H1 (cell line): ENCODE results near the gene FICD. TPM values are rescaled to one million over a fixed set of nuclear protein-coding genes. Genes with fewer than 3 reads are reported as not detected.

Source experiments
- CTCF ChIA-PET: fragments of 300-600 bp; sonication (Branson Sonifier 250); formaldehyde crosslinking; loops from one replicate; lab custom pipeline; 2021; ENCODE audit not compliant: partially characterized antibody; lab: Charles Lee
- POLR2A ChIA-PET: fragments of 300-600 bp; sonication (Branson Sonifier 250); formaldehyde crosslinking; loops from one replicate; lab custom pipeline; 2021; ENCODE audit warnings: inconsistent platforms; ENCODE audit not compliant: partially characterized antibody; lab: Charles Lee
- DNase-seq, 2 experiments: peaks; one replicate each; pipeline versions ENCODE4 v3.0.0 to v3.0.0-alpha.2; 2010 to 2022; ENCODE audit warnings: low spot score in 2 of 2, low read depth in 1 of 2, mixed read lengths in 1 of 2
- FAIRE-seq: peaks from 2 replicates; lab custom pipeline; 2011; peaks lifted over from hg19 to GRCh38; lab: Jason Lieb, UNC
- H2AFZ ChIP-seq: 2 replicates; pipeline ENCODE4 v1.8.1; 2012; ENCODE audit warnings: low read length, inconsistent platforms
- H2AK5ac ChIP-seq: 2 replicates; pipeline ENCODE4 v1.6.1; 2013; ENCODE audit warnings: low read depth, low read length
- H2BK120ac ChIP-seq: replicated peaks from 2 replicates; pipeline ENCODE3; 2013; ENCODE audit warnings: low read depth, low read length, inconsistent platforms
- H2BK12ac ChIP-seq: 2 replicates; pipeline ENCODE4 v1.6.1; 2013; ENCODE audit warnings: low read depth, low read length
- H2BK15ac ChIP-seq: 2 replicates; pipeline ENCODE4 v1.6.1; 2013; ENCODE audit warnings: low read length
- H2BK20ac ChIP-seq: 2 replicates; pipeline ENCODE4 v1.6.1; 2013; ENCODE audit warnings: low read length
- H2BK5ac ChIP-seq: 2 replicates; pipeline ENCODE4 v1.6.1; 2013; ENCODE audit warnings: low read depth, low read length
- H3K14ac ChIP-seq: 2 replicates; pipeline ENCODE4 v1.6.1; 2013; ENCODE audit warnings: inconsistent platforms; ENCODE audit not compliant: insufficient read length
- H3K18ac ChIP-seq: 2 replicates; pipeline ENCODE4 v1.6.1; 2013; ENCODE audit warnings: low read length; ENCODE audit errors: extremely low read depth
- H3K23ac ChIP-seq: 2 replicates; pipeline ENCODE4 v1.6.1; 2013; ENCODE audit warnings: inconsistent platforms; ENCODE audit not compliant: insufficient read length
- H3K23me2 ChIP-seq: 2 replicates; pipeline ENCODE4 v1.6.1; 2013; ENCODE audit warnings: low read depth, low read length
- H3K27ac ChIP-seq: 2 replicates; pipeline ENCODE4 v1.6.1; 2011; ENCODE audit warnings: low read depth, low read length, inconsistent platforms
- H3K27me3 ChIP-seq, 4 experiments: replicated peaks in 1 of 4; 1 replicate in 1 of 4; 2 replicates in 3 of 4; pipeline versions ENCODE4 v1.6.1 to v1.8.1; 2011 to 2013; ENCODE audit warnings: low read length in 3 of 4, mild to moderate bottlenecking in 3 of 4, inconsistent platforms in 2 of 4, mixed read lengths in 2 of 4, moderate library complexity in 1 of 4; ENCODE audit not compliant: control insufficient read depth in 3 of 4, insufficient read depth in 3 of 4; ENCODE audit errors: extremely low read depth in 1 of 4
- H3K36me3 ChIP-seq, 4 experiments: 2 replicates each; pipeline versions ENCODE4 v1.6.1 to v1.8.1; 2011 to 2013; ENCODE audit warnings: mild to moderate bottlenecking in 4 of 4, low read length in 3 of 4, moderate library complexity in 2 of 4, control low read depth in 1 of 4, inconsistent platforms in 1 of 4; ENCODE audit not compliant: insufficient read depth in 4 of 4, control insufficient read depth in 2 of 4
- H3K4ac ChIP-seq: replicated peaks from 2 replicates; pipeline ENCODE3; 2013; ENCODE audit warnings: low read length, low read depth, mixed read lengths, inconsistent platforms; ENCODE audit not compliant: insufficient read length
- H3K4me1 ChIP-seq, 4 experiments: replicated peaks in 1 of 4; 1 replicate in 1 of 4; 2 replicates in 3 of 4; pipeline versions ENCODE4 v1.6.1 to v1.8.1; 2011 to 2013; ENCODE audit warnings: low read length in 3 of 4, inconsistent platforms in 2 of 4, mixed read lengths in 1 of 4; ENCODE audit not compliant: insufficient read depth in 4 of 4, control insufficient read depth in 3 of 4
- H3K4me2 ChIP-seq, 2 experiments: 2 replicates each; pipeline versions ENCODE4 v1.6.1 to v1.8.1; 2011 to 2013; ENCODE audit warnings: low read depth in 2 of 2, low read length in 2 of 2, control low read depth in 1 of 2, inconsistent platforms in 1 of 2, mild to moderate bottlenecking in 1 of 2; ENCODE audit not compliant: insufficient read depth in 1 of 2
- H3K4me3 ChIP-seq, 4 experiments: fragments of 200-600, 300-600 bp in 1 of 4; sonication (generic), shearing (Covaris generic), sonication (Bioruptor Twin) in 1 of 4; 2 replicates each; pipeline versions ENCODE4 v1.5.1 to v1.8.1; 2011 to 2016; ENCODE audit warnings: low read length in 4 of 4, low read depth in 3 of 4, control low read depth in 2 of 4, inconsistent platforms in 2 of 4, mild to moderate bottlenecking in 2 of 4, mixed read lengths in 1 of 4, moderate library complexity in 1 of 4; ENCODE audit not compliant: insufficient read depth in 2 of 4; ENCODE audit errors: extremely low read depth in 1 of 4
- H3K56ac ChIP-seq: replicated peaks from 2 replicates; pipeline ENCODE3; 2013; ENCODE audit warnings: low read depth, mild to moderate bottlenecking, mixed read lengths, low read length, inconsistent platforms; ENCODE audit not compliant: insufficient read length
- H3K79me1 ChIP-seq: 2 replicates; pipeline ENCODE4 v1.6.1; 2013; ENCODE audit warnings: low read depth, low read length, control low read depth
- H3K79me2 ChIP-seq, 2 experiments: 2 replicates each; pipeline versions ENCODE4 v1.6.1 to v1.8.1; 2012 to 2013; ENCODE audit warnings: low read length in 2 of 2, mild to moderate bottlenecking in 2 of 2, inconsistent platforms in 1 of 2; ENCODE audit not compliant: insufficient read depth in 2 of 2, control insufficient read depth in 1 of 2
- H3K9ac ChIP-seq, 4 experiments: replicated peaks in 1 of 4; 1 replicate in 1 of 4; 2 replicates in 3 of 4; pipeline versions ENCODE4 v1.6.1 to v1.8.1; 2011 to 2013; ENCODE audit warnings: low read depth in 3 of 4, low read length in 3 of 4, control low read depth in 2 of 4, mild to moderate bottlenecking in 2 of 4, moderate library complexity in 2 of 4, inconsistent platforms in 1 of 4; ENCODE audit errors: extremely low read depth in 1 of 4
- H3K9me3 ChIP-seq, 2 experiments: 2 replicates each; pipeline versions ENCODE4 v1.6.1 to v1.8.1; 2012 to 2013; ENCODE audit warnings: mild to moderate bottlenecking in 2 of 2, moderate library complexity in 2 of 2, control low read depth in 1 of 2, inconsistent platforms in 1 of 2, low read depth in 1 of 2, low read length in 1 of 2, mixed read lengths in 1 of 2; ENCODE audit not compliant: insufficient read depth in 2 of 2
- H4K20me1 ChIP-seq, 2 experiments: replicated peaks in 1 of 2; 2 replicates each; pipeline versions ENCODE3 to v1.8.1; 2011 to 2013; ENCODE audit warnings: inconsistent platforms in 2 of 2, low read length in 2 of 2, mild to moderate bottlenecking in 1 of 2; ENCODE audit not compliant: insufficient read depth in 2 of 2, control insufficient read depth in 1 of 2
- H4K5ac ChIP-seq: 2 replicates; pipeline ENCODE4 v1.6.1; 2013; ENCODE audit warnings: low read length, low read depth, mixed read lengths, inconsistent platforms; ENCODE audit not compliant: insufficient read length
- H4K8ac ChIP-seq: 2 replicates; pipeline ENCODE4 v1.8.0; 2013; ENCODE audit warnings: mild to moderate bottlenecking, moderate library complexity, low read length, inconsistent platforms; ENCODE audit not compliant: insufficient read depth; ENCODE audit errors: extremely low read depth
- H4K91ac ChIP-seq: replicated peaks from 2 replicates; pipeline ENCODE3; 2013; ENCODE audit warnings: low read length, mixed read lengths, inconsistent platforms; ENCODE audit not compliant: insufficient read length
- EGR1 ChIP-seq: IDR thresholded peaks from 2 replicates; pipeline ENCODE4 v1.6.1; 2011; ENCODE audit warnings: low read depth, low read length, borderline replicate concordance
- FOSL1 ChIP-seq: IDR thresholded peaks from 2 replicates; pipeline ENCODE4 v1.6.1; 2011; ENCODE audit warnings: mild to moderate bottlenecking, low read depth, low read length, moderate library complexity; ENCODE audit not compliant: insufficient read depth
- HDAC2 ChIP-seq, 2 experiments: fragments of 300-600 bp in 1 of 2; sonication (generic) in 1 of 2; IDR thresholded peaks; 2 replicates each; pipeline ENCODE4 v1.6.1; 2011 to 2012; ENCODE audit warnings: low read depth in 2 of 2, low read length in 2 of 2, mild to moderate bottlenecking in 2 of 2, moderate library complexity in 2 of 2, borderline replicate concordance in 1 of 2, inconsistent platforms in 1 of 2
- JUN ChIP-seq: IDR thresholded peaks from 2 replicates; pipeline ENCODE4 v1.6.1; 2011; ENCODE audit warnings: low read depth, mild to moderate bottlenecking, improper control_type of control experiment, low read length
- MAFK ChIP-seq: IDR thresholded peaks from 2 replicates; pipeline ENCODE4 v1.6.1; 2012; ENCODE audit warnings: low read depth, mild to moderate bottlenecking, improper control_type of control experiment, low read length
- NANOG ChIP-seq: IDR thresholded peaks from 2 replicates; pipeline ENCODE4 v1.6.1; 2011; ENCODE audit warnings: low read length, low read depth, mild to moderate bottlenecking, inconsistent platforms; ENCODE audit not compliant: insufficient read depth, poor library complexity, severe bottlenecking
- RBBP5 ChIP-seq: IDR thresholded peaks from 2 replicates; pipeline ENCODE4 v1.7.1; 2012; ENCODE audit warnings: low read depth, mild to moderate bottlenecking, inconsistent platforms, low read length, moderate library complexity, borderline replicate concordance
- TAF1 ChIP-seq: IDR thresholded peaks from 2 replicates; pipeline ENCODE4 v1.6.1; 2011; ENCODE audit warnings: mild to moderate bottlenecking, low read depth, low read length
- TBP ChIP-seq: IDR thresholded peaks from 2 replicates; pipeline ENCODE4 v1.6.1; 2011; ENCODE audit warnings: low read depth, low read length, improper control_type of control experiment
- WGBS, 2 experiments: shearing (Covaris generic) in 1 of 2; methylation state at CpG; one replicate each; pipeline versions ENCODE4 v1.1.6 to v1.1.7; 2013 to 2015; ENCODE audit warnings: low lambda C conversion rate in 2 of 2, mixed read lengths in 2 of 2, inconsistent platforms in 1 of 2, low coverage in 1 of 2, missing lambda C conversion rate in 1 of 2; ENCODE audit not compliant: insufficient replicate concordance in 2 of 2, insufficient coverage in 1 of 2, insufficient read length in 1 of 2; ENCODE audit errors: extremely low coverage in 1 of 2, missing lambda C conversion rate in 1 of 2; 5-methylcytosine and 5-hydroxymethylcytosine counted together
- polyA plus RNA-seq, 7 experiments: library from polyadenylated mRNA; depleted of rRNA in 3 of 7; stranded (reverse) in 5 of 7; unstranded in 2 of 7; fragments of >200 nt in 5 of 7; fragments of 200-250 nt in 2 of 7; gene quantifications; 1 replicate in 5 of 7; 2 replicates in 1 of 7; 4 replicates in 1 of 7; pipeline versions ENCODE4 v1.2.1 to v1.2.3, GENCODE V29; 2011 to 2013; ENCODE audit warnings: missing spikeins in 2 of 7, mixed read lengths in 2 of 7
- total RNA-seq: library from RNA; stranded (reverse); fragmentation: NEBNext Ultra II Directional; extraction: Animal tissue kit (Norgen Biotek cat#: 25700); gene quantifications from 2 replicates; pipeline ENCODE4 v1.2.1, GENCODE V29; 2021
- TF ChIP-seq, protein P1 (sequence below): IDR thresholded peaks from 2 replicates; pipeline ENCODE4 v1.6.1; 2011; ENCODE audit warnings: low read depth, mild to moderate bottlenecking, low read length; ENCODE audit not compliant: insufficient read depth

FICD gene
- total and polyA plus RNA-seq, 2 of the 8 experiments (the other 6 are each of a cell fraction or from before 2014, with no cell fraction given): 2.2 to 6.0 TPM

DNA sequence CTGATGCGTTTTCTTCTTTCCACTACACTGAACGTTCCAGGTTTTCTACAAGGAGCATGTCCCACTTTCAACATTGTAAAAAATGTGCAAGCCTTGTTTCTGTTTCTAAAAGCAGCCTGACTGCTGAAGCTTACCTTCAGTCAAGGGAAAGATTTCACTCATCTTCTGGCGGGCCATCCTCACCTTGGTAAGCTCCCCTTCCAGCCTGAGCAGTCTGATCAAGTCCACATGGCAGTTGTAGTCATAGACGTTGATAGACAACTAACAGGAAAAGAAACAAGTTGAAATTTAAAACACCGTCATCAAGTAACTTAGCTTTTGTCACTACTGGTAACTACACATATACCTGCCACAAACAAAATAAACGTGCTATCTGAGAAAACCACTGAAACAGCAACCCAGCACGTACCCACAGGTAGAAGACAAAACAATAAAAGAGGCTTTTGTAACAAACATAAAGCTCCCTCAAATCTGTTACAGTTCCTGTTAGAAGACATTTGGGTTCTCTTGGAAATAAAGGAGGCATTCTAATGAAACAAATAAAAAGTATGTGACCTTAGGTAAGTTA, 34.0 kb downstream of the FICD start:
- H3K4me1 ChIP-seq: no peaks in the 10 kb centered on the region
- no peak overlapping the region for H2AFZ ChIP-seq
- no peak overlapping the region for H3K23ac ChIP-seq
- peaks cover 0 to 2% (median 0%) of the 10 kb centered on the region in 4 experiments; a peak in 1 of 7 replicates for H3K27me3 ChIP-seq
- TF ChIP-seq EGR1 (no peak), FOSL1 (no peak), MAFK (no peak), TBP (no peak), HDAC2 (IDR thresholded peaks at IDR 0.05; ENCODE audit: borderline replicate concordance in 1 of 2, low read depth in 2 of 2, low read length in 2 of 2) (no peak), TAF1 (no peak), JUN (no peak), RBBP5 (no peak), NANOG (no peak)
- TF ChIP-seq, protein P1, sequence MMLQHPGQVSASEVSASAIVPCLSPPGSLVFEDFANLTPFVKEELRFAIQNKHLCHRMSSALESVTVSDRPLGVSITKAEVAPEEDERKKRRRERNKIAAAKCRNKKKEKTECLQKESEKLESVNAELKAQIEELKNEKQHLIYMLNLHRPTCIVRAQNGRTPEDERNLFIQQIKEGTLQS: no peak
- no peak overlapping the region for H3K4me3 ChIP-seq
- H2BK15ac ChIP-seq: no peak overlapping the region
- no peak overlapping the region for H3K27ac ChIP-seq
- H2BK20ac ChIP-seq: no peak overlapping the region
- no peak overlapping the region for H3K9ac ChIP-seq
- no peak overlapping the region for H3K14ac ChIP-seq
- H4K20me1 ChIP-seq: peaks cover 4 to 16% of the 10 kb centered on the region in 2 experiments
- no peak overlapping the region for H2BK12ac ChIP-seq
- no peaks in the 10 kb centered on the region; the same call in none of the 2 replicates for H3K79me1 ChIP-seq
- peaks cover 12 to 82% of the 10 kb centered on the region in 2 experiments for H3K79me2 ChIP-seq
- FAIRE-seq: no peak
- H3K18ac ChIP-seq: no peak overlapping the region
- no peak overlapping the region for H2BK5ac ChIP-seq
- no peak overlapping the region for H4K5ac ChIP-seq
- no peak overlapping the region for H3K4ac ChIP-seq
- no peak for DNase-seq
- H3K9me3 ChIP-seq: no peaks in the 10 kb centered on the region
- ChIA-PET CTCF (interaction anchor here (0.7 to 1.5 kb wide), 5 partner anchors 16 to 557 kb away, joined by 3 to 7 read pairs (median 5); no protein-coding TSS in a partner anchor), POLR2A (interaction anchor here (1.0 to 6.1 kb wide), 4 partner anchors 9 to 17 kb away, joined by 3 to 40 read pairs (median 4); partner anchors contain the start of genes ISCU and SART3)
- 72% methylated on average over 7 of the region's 7 CpGs; no CpG with 5 or more reads in 1 of the 2 experiments for WGBS, 2 experiments
- H2BK120ac ChIP-seq: no peak overlapping the region
- peaks cover 21 to 46% (median 38%) of the 10 kb centered on the region in 4 experiments for H3K36me3 ChIP-seq
- H2AK5ac ChIP-seq: no peak overlapping the region
- no peak overlapping the region for H3K56ac ChIP-seq
- H4K8ac ChIP-seq: no peak overlapping the region
- no peak overlapping the region for H4K91ac ChIP-seq
- H3K23me2 ChIP-seq: no peaks in the 10 kb centered on the region
- no peak overlapping the region for H3K4me2 ChIP-seq
